Measurements from ENCODE around the gene CAP2.

CAP2 gene

DNA sequence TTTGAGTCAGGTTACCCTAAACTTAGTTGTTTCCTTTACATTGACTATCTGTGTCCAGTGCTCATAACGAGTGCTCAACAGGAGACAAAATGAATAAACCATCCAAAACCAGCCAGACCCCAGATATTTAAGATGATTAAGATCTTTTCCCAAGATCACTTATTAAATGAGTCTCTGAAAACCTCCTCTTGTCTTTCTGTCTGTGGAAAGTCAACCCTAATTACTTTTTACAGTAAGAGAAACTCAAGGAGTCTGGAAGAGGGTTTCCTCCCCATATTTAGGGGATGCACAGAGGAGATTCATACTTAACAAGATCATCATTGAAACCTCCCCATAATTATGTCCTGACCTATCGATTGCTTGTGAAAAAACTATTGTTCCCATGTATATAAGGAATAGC lies 84.0 kb downstream of the CAP2 start:
- DNase-seq, result no peak

DNA sequence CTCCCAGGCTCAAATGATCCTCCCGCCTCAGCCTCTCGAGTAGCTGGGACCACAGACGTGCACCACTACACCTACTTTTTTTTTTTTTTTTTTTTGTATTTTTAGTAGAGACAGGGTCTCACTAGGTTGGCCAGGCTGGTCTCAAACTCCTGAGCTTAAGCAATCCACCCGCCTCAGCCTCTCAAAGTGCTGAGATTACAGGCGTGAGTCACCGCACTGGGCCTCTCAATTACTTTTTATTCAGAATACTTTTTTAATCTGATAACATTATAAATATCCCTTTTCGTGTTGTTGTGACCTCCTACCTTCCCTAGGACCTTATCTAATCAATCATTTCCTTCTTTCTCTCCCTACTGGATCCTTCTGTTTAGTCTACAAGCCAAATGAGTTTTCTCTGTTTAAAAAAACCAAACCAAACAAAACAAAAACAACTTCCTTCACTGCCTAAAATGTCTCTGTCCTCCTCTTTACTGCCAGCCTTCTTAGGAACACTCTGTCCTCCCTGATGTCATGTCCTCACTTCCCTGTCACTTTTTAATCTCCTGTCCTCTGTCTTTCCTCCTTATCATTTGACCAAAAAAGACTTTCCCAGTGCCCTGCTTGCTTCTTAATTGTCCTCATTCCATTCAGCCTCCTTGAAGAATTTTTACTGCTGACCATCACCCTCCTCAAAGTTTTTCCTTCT lies 85.0 kb downstream of the CAP2 start:
- no peak for DNase-seq

GRCh38 chr6:17478946-17479345 lies 85.6 kb downstream of the CAP2 start:
- no peak for DNase-seq

DNA sequence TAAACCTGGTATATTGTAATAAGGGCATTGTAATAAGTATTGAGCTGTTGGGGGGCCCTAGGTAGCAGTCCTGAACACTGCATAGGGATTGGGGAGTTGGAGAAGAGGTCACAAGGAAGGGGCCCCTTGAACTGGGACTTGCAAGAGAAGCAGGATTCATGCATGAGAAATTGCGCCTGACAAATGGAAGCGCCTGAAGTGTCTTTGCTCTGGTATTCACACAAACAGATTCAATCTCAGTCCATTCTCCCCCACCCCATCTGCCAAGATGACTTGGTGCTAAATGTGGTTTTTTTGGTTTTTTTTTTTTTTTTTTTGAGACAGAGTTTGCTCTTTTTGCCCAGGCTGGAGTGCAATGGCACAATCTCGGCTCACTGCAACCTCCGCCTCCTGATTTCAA lies 87.1 kb downstream of the CAP2 start:
- DNase-seq, result no peak

- DNase-seq, result no peak
Observed at GRCh38 chr6:17482711-17483110, 89.3 kb downstream of the CAP2 start.

DNA sequence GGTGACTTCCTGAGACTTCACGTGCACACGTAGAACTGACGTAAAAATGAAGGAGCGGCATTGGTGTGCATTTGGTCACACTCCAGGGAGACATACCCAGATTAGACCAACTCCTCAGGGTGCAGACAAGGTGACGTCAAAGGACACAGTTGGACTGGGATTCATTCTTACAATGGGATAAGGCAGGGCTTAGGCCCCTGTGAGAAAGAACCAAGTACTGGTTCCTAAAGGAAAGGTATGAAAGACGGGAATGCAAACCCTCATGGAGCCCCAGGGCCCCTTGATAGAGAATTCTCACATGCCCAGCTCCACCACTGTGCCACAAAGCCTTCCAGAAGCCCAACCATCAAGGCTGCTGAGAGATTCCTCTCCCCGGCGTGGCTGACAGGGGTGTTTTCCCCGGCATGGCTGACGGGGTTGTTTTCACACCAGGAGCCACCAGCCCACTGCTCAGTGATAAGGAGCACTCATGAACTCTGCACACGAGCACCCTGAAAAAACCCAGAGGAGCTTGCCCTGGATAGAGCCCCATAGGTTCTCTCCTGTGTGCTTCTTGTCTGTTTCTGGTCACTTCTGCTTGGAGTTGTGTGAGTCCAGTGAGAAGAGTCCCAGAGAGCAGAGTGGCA lies 90.1 kb downstream of the CAP2 start:
- DNase-seq, result no peak

GRCh38 chr6:17484201-17484849 lies 90.9 kb downstream of the CAP2 start:
- DNase-seq, result no peak

DNA sequence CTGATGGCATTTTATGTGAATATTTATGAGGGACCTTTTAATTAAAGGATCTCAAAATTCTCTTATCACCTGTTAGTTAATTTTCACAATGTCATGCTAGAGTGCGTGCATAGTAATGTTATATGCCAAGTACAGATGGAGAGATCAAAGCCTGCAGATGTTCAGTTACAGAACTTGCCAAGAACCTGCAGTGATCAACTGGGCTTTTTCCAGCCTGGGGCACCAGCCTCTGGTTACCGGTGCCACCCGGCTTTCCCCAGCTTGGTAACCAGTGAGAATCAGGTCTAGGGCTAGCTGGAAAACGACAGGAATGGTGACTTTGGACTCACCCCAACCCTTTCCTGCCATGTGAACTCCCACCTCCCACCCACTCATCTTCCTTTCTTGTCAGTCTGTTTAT lies 91.8 kb downstream of the CAP2 start:
- DNase-seq, result no peak

- DNase-seq, result no peak
Observed at GRCh38 chr6:17485946-17486345, 92.6 kb downstream of the CAP2 start.

DNA sequence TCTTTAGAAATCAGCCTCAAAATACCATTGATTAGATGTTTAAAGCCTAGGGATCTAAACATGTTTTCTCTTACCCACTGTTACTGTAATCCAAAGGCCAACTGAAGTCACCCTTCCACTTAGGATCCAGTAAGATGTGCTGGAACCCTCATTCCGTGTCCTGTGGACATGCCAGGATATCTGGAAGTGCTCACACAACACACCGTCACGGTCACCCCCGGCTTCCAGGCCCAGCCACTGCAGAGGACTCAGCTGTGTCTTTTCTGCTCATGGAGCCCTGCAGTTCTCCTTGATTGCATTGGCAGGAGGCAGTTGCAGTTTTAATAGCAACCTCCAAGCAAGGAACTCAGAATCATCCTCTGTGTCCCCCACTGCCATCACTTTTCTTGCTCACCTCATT lies 93.3 kb downstream of the CAP2 start:
- no peak for DNase-seq

DNA sequence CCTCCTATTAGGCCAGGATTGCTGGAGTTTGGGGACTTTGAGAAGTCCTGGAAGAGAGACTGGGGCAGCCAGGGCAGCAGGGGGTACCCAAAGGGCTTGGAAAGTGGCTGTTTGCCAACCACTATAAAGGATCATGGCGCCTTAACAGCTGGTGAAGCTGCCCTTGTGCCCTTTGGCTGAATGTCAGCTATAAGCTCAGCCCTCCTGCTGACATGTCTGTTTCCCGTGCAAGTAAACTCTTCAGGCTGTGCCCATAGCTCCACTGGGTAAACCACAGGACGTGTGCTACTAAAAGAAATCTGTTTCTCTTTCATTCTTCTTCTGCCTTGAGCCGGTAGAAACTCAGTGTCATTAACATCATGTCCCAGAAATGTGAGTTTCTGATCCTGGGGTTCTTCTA lies 97.3 kb downstream of the CAP2 start:
- DNase-seq, result no peak

DNA sequence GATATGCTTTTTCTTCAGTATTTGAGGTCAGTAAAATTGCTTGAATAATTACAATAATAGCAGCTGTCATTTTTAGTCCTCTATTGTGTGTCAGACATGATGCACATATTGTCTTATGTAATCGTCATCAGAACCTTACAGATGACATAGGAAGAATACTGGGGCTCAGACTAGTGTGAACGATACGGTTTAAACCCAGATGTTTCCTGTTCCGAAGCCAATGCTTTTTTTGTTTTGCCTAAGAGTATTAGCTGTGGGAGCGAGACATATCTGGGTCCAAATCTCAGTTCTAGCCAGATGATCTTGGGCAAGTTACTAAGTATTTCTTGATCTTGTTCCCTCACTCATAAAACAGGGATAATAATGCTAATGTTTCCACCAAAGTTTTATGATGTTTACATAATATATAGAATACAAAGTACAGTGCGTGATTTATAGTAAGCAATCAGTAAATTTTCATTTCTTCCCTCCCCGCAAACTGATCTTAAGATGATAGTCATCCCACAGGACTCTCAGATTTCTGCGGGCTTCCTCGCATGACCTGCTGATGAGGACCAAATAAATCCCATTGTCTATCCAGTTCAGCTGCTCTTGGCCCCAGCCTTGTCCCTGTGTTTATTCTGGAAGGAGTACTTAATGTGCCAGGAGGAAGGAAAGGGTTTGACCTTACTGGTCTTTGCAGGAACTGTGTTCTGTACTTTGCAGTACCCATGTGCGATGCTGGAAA lies 98.2 kb downstream of the CAP2 start:
- DNase-seq, result no peak

GRCh38 chr6:17492350-17492749 lies 99.0 kb downstream of the CAP2 start:
- no peak for DNase-seq

DNA sequence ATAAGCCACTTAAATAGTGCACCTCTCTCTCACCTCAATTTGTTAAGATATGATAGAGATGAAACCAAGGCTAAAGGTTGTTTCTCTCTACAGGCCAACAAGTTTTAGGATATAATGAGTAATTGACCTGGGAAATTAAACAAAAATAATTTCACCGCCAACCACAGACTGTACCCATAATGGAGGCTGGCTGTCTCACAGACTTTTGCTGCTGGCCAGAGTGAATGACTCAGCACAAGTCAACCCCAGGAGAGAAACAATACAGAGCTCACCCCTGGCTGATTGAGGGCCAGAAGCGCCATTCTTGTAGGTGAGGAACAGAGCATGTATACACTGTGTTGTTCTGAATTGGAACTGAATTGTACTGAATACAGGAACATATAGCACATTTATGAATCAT lies 99.9 kb downstream of the CAP2 start:
- no peak for DNase-seq

GRCh38 chr6:17494177-17494576 lies 100.8 kb downstream of the CAP2 start:
- no peak for DNase-seq

- DNase-seq, result no peak
Observed at GRCh38 chr6:17494919-17495318, 101.5 kb downstream of the CAP2 start.

DNA sequence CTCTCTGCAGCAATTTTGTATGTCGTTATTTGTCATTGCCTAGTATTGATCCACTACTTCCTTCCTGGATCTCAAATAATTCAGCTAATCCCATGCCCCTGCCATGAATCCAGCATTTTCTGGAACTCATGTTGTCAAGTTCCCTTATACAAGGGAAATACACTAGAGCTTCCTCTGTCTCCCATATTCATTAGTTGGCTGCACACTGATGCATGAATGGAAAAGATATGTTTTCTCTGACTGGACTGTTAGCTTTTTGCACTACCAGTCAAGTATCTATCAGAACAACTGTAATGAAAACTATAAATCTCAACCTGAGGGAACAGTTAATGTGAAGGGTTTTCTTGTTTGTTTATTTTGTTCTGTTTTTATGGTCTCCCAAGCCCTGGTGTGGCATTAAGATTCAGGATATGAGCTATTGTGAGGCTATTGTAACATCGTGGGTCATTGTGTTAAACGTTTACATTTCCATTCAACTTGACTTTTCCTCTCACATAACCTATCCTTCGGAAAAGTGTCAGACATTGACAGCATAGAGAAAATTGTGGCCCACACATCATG lies 104.2 kb downstream of the CAP2 start:
- DNase-seq, result no peak

DNA sequence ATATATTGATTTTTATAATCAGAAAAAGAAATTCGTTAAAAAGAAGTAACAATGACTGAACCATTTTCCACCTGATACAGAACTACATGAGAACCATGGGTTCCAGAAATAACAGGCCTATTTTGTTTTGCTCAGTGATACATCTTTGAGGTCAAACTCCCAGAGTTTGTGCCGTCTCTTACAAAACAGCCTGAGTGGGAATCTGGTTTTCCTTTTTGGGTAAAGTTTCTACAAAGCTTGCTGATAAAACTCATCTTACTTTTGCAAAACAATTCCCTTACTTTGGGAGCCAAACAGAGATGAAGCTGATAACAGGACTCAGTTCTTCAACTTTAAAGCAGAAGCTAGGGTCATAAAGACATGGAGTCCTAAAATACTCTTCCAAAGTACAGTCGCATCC lies 108.0 kb downstream of the CAP2 start:
- no peak for DNase-seq

DNA sequence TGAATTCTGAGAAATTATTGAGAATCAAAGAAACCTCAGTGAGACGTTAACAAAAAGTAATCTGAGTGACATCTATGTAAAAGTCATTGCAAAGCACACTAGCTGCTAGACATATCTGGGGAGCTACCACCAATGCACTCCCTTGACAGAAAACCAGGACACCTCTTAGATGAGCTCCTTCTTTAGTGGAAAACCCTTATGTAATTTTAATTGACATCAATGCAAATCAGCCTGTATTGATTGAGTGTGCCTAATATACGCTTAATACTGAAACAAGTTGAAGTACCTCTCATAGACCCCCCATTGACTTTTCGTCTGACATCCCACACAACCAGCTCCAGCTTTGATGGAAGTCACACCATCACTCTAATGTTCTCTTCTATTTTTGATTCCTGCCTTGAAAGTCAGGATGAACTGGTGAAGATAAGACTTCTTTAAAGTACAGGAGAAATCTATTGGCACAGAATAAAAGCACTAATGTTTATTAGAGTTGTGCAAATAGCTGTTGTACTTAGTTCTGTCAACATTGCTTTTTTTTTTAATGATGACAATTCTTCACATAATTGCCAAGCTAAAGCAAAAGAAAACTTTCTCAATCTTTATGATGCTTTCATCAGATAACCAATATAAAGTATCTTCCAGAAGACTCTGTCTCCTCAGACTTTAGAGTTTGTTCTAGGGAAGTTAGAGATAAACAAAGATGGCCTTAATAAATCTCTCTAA lies 108.7 kb downstream of the CAP2 start:
- no peak for DNase-seq

DNA sequence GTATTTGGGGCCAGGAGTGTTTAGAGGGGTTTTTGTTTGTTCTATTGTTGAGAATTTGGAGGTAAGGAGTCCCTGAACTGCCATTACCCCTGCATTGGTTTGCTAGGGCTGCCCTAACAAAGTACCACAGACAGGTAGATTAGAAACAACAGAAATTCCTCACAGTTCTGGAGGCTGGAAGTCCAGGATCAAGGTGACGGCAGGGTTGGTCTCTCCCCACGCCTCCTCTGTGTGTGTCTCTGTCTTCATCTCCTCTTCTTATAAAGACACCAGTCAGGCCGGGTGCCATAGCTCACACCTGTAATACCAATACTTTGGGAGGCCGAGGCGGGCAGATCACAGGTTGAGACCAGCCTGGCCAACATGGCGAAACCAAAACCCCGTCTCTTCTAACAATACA lies 109.7 kb downstream of the CAP2 start:
- no peak for DNase-seq

- no peak for DNase-seq
Observed at GRCh38 chr6:17504005-17504404, 110.6 kb downstream of the CAP2 start.

DNA sequence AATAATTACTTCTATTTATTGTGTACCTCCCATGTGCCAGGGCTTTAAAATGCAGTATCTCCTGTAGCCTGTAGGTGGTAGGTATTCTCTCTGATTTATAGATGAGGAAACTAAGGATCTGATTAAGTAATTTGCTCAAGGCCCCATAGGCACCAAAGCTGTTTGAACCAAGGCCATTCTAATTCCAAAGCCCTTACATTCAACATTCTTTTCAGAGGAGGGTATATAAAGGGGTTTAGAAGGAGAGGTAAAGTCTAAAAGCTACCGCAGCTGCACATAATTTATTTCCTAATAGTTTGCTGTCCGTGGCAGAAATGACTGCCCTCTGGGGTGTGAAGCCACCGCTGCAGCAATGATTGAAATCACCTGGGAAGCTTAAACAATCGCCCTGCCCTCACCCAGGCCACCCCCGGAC lies 111.7 kb downstream of the CAP2 start:
- no peak for DNase-seq

GRCh38 chr6:17505767-17506280 lies 112.4 kb downstream of the CAP2 start:
- no peak for DNase-seq
